GM21529 (cell line): ENCODE measurements around the gene ID2.
"Not testable (repeated sequence)": the region's sequence is repeated elsewhere in the genome, so short reads cannot be mapped to it uniquely, and the experiment has no call there.

Experiments
- ATAC-seq: cut with Tn5 transposase; IDR thresholded peaks from one replicate; pipeline ENCODE4 v1.9.1; 2021; ENCODE audit not compliant: unreplicated experiment

The ID2 gene

DNA sequence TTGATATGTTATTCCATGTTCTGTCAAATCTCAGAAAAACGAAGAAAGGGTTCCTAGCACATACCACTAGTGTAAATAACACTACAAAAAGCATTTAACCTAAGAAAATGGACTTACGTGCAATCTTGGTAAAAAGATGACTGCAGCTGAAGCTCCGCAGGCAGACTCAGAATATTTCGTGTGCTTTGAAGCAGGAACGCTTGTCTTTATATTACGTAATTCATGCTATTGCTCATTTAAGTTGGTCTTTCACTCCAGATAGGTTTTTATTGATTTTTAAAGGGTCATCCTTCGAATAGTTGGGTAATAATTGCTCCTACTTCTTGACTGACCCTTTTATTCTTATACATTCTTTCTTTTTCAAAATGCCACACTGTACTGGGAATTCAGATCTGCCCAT, 44.0 kb downstream of the ID2 start:
- ATAC-seq, result no peak

DNA sequence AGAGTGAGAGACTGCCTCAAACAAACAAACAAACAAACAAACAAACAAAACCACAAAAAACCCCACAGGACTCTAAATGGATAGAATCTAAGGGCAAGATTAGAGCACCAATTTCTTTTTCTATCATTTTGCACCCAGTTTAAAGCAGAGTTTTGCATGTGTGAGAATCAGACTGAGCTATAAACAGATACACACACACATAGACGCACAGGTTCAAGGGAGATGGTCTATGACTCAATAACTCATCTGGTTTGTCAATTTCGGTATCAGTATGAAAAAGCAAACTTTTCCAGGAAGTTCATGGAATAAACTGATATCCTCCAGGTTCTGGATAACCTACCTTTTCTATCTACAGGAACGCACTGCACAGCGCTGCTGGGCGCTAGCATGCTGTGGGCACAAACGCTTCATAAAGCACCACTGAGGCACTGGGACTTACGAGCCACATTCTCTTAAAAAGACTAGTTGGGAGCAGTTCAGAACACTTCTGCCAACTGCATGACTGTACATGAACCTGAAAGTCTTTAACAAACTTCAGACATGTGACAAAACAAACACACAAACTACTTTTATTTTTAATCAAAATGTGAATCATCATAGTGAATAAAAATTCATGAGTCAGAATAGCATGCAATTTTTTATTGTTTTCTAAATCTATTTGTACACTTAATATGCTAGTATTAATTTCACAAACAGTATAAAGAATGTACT, 46.6 kb downstream of the ID2 start:
- ATAC-seq, result no peak

DNA sequence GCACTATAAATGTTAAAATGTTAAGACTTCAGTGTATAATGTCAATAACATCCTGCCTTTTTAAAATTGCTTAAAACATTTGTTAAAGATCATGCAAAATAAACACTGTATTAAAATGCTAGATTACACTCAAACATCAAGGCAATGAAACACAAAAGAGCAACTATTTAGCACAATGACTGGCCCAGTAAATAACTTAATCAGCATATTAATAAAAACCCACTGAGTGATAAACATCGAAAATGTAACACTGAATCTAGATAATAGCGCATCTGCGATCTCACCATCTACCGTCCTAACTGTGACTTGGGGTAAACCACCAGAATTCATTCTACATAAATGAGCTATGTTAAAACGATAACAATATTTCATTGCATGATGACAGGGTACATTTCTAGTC, 47.2 kb downstream of the ID2 start:
- ATAC-seq, result not testable (repeated sequence)

DNA sequence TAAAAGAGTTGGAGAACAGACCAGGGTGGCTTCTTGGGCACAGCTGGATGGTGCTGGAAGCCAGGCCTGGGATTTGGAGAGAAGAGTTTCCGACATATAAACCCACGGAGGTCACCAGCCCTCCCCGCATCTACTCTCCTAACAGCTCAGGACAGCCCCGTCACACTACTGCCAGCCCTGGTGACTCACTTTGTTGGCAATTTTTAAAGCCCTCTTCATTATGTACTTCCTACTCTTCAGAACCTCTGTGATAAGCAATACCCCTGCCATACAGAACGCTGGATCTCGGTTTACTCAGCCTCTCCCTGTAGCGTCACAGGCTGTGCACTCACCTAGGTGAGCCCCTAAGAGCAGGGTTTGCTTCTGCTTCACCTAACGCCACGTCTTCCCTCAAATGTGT, 48.1 kb downstream of the ID2 start:
- no peak for ATAC-seq

DNA sequence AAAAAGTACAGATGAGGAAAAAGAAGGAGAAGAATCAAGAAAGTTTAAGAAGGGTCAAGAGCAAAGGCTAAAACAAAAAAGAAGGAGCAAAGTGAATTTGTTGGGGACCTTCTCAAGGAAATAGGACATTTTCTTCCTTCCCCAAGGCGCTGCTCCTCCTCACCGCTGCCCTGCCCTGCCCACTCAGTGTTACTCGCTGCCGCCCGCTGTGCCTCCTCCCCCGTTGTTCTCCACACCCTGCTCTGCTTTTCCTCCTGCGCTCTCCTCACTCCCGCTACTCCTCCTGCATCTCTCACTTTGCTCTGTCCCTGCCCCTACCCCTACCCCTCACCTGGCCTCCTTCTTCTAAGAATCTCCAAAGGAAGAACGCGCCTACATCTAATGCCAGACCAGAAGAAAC, 50.7 kb downstream of the ID2 start:
- no peak for ATAC-seq
